A673 (cell line): Measurements from ENCODE around the gene TBC1D2B. TPM values are rescaled to one million over a fixed set of nuclear protein-coding genes. Genes with fewer than 3 reads are reported as not detected.
"Not testable (repeated sequence)": the region's sequence is repeated elsewhere in the genome, so short reads cannot be mapped to it uniquely, and the experiment has no call there.

Experiments
- BruUV-seq: library from RNA; stranded (reverse); fragments of 400-500 nt; replicated peaks from 2 replicates; lab custom pipeline; 2021; lab: Mats Ljungman, UMichigan
- CTCF ChIA-PET: fragments of 300-600 bp; sonication (Branson Sonifier 250); formaldehyde crosslinking; loops from one replicate; lab custom pipeline; 2022; ENCODE audit warnings: antibody characterized with exemption; lab: Charles Lee
- POLR2A ChIA-PET: fragments of 300-600 bp; sonication (Branson Sonifier 250); formaldehyde crosslinking; loops from one replicate; lab custom pipeline; 2022; ENCODE audit warnings: antibody characterized with exemption; ENCODE audit not compliant: low non-redundant PET; lab: Charles Lee
- DNase-seq: peaks from one replicate; pipeline ENCODE4 v3.0.0-alpha.2; 2015; ENCODE audit warnings: low spot score
- H3K27ac ChIP-seq: fragments of 200-600 bp; sonication (generic); 2 replicates; pipeline ENCODE4 v1.5.1; 2016; ENCODE audit warnings: mixed run types, low read depth, mild to moderate bottlenecking, mixed read lengths, antibody characterized with exemption, low read length; ENCODE audit not compliant: poor library complexity, severe bottlenecking
- H3K27me3 ChIP-seq: fragments of 200-600 bp; sonication (generic); replicated peaks from 2 replicates; pipeline ENCODE4 v1.6.1; 2017; ENCODE audit warnings: mixed run types, low read depth, mild to moderate bottlenecking, mixed read lengths, antibody characterized with exemption, low read length; ENCODE audit not compliant: insufficient read depth, poor library complexity
- H3K36me3 ChIP-seq: fragments of 200-600 bp; sonication (generic); 2 replicates; pipeline ENCODE4 v1.6.1; 2016; ENCODE audit warnings: mixed run types, mild to moderate bottlenecking, mixed read lengths, antibody characterized with exemption, low read length; ENCODE audit not compliant: insufficient read depth, poor library complexity, severe bottlenecking
- H3K4me1 ChIP-seq: fragments of 200-600 bp; sonication (generic); 2 replicates; pipeline ENCODE4 v1.6.1; 2017; ENCODE audit warnings: mixed run types, mild to moderate bottlenecking, mixed read lengths, antibody characterized with exemption, low read length; ENCODE audit not compliant: insufficient read depth, poor library complexity, severe bottlenecking
- H3K4me3 ChIP-seq: fragments of 200-600 bp; sonication (generic); 2 replicates; pipeline ENCODE4 v1.5.1; 2016; ENCODE audit warnings: low read depth, mixed run types, mild to moderate bottlenecking, mixed read lengths, low read length; ENCODE audit not compliant: poor library complexity, severe bottlenecking
- H3K9me3 ChIP-seq: fragments of 200-600 bp; sonication (generic); 2 replicates; pipeline ENCODE4 v1.6.1; 2016; ENCODE audit warnings: mixed run types, low read depth, mild to moderate bottlenecking, mixed read lengths, antibody characterized with exemption, low read length; ENCODE audit not compliant: poor library complexity, severe bottlenecking
- EZH2 ChIP-seq: fragments of 200-600 bp; sonication (generic); IDR thresholded peaks from 2 replicates; pipeline ENCODE4 v1.6.1; 2017; ENCODE audit warnings: borderline replicate concordance, low read depth, mild to moderate bottlenecking, mixed read lengths, antibody characterized with exemption, low read length; ENCODE audit not compliant: poor library complexity, severe bottlenecking
- intact Hi-C: fragments of 100-400 bp; cut with micrococcal nuclease; formaldehyde crosslinking; loops from one replicate; pipeline ENCODE4 v1.10.0; 2022; ENCODE audit not compliant: unreplicated experiment
- total RNA-seq: library from RNA; stranded (reverse); gene quantifications from 2 replicates; pipeline ENCODE4 v1.2.3, GENCODE V29; 2021
- TF ChIP-seq, protein P1 (sequence below): fragments of 300-800, 200-600 bp; sonication (generic); conservative IDR thresholded peaks from 2 replicates; pipeline ENCODE4 v1.5.1; 2017; ENCODE audit warnings: low read depth, mild to moderate bottlenecking, antibody characterized with exemption, low read length, moderate library complexity, mixed read lengths

Gene TBC1D2B
- total RNA-seq, 1 experiment from 2014 or later = 26.0 TPM

DNA sequence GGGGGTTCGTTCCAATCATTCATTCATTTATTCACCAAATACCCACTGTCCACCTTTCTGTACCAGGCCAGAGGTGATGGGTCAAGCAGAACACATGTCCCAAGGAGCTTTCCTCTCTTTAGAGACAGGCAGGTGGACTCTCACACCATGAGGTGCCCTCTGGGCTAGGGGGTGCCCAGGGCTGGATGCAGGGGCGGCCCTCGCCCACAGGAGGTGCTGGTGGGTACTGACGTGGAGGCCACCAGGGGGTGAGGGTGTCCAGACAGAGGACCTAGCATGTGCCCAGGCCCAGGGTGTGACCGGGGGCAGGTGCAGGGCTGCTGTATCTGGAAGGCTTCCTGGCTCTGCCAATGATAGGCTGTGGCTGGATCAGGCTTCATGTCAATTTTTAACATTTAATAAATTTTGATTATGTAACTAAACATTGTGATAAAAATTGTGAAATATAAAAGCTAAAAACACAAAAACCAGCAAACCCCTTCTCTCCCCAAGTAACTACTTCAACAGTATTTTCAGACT is 124.5 kb downstream of the TBC1D2B start:
- POLR2A ChIA-PET, intact Hi-C loops, CTCF ChIA-PET, H3K9me3 ChIP-seq, H3K36me3 ChIP-seq, H3K27ac ChIP-seq, H3K27me3 ChIP-seq, H3K4me3 ChIP-seq, H3K4me1 ChIP-seq, DNase-seq, BruUV-seq: not testable (repeated sequence)
- TF ChIP-seq, protein P1, sequence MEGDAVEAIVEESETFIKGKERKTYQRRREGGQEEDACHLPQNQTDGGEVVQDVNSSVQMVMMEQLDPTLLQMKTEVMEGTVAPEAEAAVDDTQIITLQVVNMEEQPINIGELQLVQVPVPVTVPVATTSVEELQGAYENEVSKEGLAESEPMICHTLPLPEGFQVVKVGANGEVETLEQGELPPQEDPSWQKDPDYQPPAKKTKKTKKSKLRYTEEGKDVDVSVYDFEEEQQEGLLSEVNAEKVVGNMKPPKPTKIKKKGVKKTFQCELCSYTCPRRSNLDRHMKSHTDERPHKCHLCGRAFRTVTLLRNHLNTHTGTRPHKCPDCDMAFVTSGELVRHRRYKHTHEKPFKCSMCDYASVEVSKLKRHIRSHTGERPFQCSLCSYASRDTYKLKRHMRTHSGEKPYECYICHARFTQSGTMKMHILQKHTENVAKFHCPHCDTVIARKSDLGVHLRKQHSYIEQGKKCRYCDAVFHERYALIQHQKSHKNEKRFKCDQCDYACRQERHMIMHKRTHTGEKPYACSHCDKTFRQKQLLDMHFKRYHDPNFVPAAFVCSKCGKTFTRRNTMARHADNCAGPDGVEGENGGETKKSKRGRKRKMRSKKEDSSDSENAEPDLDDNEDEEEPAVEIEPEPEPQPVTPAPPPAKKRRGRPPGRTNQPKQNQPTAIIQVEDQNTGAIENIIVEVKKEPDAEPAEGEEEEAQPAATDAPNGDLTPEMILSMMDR = 0 out of 2 replicates have a peak, but pooled peaks have one; percentile 19

DNA sequence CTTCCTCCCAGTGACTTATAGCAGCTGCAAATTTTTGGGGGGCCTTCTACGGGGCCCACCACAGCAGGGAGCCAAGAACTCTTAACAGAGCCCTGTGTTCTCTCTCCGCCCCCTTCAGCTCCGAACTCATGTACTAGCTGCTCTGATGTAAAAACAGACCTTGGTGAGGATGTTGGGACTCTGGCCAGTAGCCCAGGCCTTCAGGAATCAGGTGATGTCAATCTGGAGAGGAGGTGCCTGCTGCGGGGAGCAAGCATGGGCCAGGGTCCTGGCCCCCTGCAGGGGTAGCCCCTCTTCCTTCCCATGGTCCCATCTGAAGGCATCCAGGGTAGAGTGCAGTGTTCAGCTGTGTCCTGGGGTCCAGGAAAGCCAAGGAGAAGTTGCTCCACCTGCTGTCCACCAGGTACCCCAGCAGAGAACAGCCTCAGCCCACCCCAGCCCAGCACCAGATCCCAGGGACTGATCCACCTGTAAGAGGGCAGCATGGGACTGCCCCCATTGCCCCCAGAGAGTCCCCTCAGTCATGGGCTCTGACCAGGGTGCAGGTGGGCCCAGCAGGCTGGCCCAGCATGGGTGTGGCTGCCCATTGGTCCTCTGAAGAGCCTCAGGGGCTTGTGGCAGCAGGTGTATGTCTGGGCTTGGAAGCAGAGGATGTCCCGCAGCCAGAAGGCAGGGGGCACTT is 126.3 kb downstream of the TBC1D2B start:
- H3K36me3 ChIP-seq, H3K4me1 ChIP-seq, intact Hi-C loops, BruUV-seq, H3K4me3 ChIP-seq, POLR2A ChIA-PET, CTCF ChIA-PET, H3K27me3 ChIP-seq, H3K27ac ChIP-seq, H3K9me3 ChIP-seq, DNase-seq: not testable (repeated sequence)

DNA sequence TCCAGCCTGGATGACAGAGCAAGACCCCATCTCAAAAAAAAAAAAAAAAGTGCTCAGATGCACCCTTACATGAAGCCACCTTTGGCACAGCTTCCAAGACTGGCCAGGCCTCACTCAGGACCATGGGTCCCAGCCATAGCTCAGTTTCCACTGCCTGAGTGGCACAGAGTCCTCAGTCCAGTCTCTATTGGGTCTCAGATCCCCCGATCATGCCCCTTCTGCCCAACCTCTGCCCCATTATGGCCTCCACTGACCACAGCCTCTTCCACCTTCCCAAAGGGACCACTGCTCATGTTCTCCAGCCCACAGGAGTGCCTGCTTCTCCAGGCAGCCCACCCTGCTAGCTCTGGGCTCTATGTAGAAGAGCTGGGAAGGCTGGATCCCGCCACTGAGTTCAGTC is 127.0 kb downstream of the TBC1D2B start:
- H3K9me3 ChIP-seq, DNase-seq, H3K36me3 ChIP-seq, intact Hi-C loops, H3K4me3 ChIP-seq, POLR2A ChIA-PET, BruUV-seq, CTCF ChIA-PET, H3K27ac ChIP-seq, H3K27me3 ChIP-seq, H3K4me1 ChIP-seq: not testable (repeated sequence)

DNA sequence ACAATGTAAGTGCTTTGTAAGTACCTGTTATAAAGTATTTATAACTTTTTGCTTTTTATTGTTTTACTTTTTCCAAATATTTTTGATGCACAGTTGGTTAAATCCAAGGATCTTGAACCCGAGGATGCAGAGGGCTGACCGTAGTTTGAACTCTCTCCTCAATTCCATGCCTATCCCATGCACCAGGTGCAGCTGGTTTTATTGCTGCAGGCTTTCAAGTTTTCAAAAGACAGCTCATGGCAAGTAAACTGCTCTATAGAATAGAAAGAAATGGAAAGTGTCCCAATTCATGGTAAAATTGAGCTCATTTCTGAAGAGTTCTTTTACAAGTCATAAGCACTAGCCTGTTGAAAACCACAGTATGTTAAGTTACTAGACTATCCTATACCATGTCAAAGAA is 131.9 kb downstream of the TBC1D2B start:
- Histone ChIP-seq H3K9me3 (no peaks in the 10 kb centered on the region), H3K4me1 (no peaks in the 10 kb centered on the region), H3K27me3 (no peaks in the 10 kb centered on the region), H3K36me3 (no peaks in the 10 kb centered on the region), H3K4me3 (no peak overlapping the region), H3K27ac (no peak overlapping the region)
- TF ChIP-seq EZH2 = no peak
- TF ChIP-seq, protein P1 = no peak
- POLR2A ChIA-PET = no interaction called here
- no peak for DNase-seq
- intact Hi-C loops = no loop called here
- CTCF ChIA-PET = no interaction called here
- no TSS peak for BruUV-seq

Other genes with a start within 250 kb of the TBC1D2B start
- gene SH2D7, start 14.8 kb upstream of the TBC1D2B start, total RNA-seq = not detected in 2 replicates
- 1.7 and 2.1 TPM in 2 replicates for gene CIB2, start 53.7 kb upstream of the TBC1D2B start, total RNA-seq
- 83.8 and 112 TPM in 2 replicates for gene IDH3A, start 71.7 kb upstream of the TBC1D2B start, total RNA-seq
- gene ACSBG1, start 156.9 kb upstream of the TBC1D2B start, total RNA-seq = 0.35 and 0.45 TPM in 2 replicates
- 12.0 and 15.7 TPM in 2 replicates for gene DNAJA4, start 186.9 kb upstream of the TBC1D2B start, total RNA-seq
- gene SKIC8, start 221.9 kb upstream of the TBC1D2B start, total RNA-seq = 55.5 and 57.9 TPM in 2 replicates